Activated T-cell treated with anti-CD3 and anti-CD28 coated beads, Interleukin-2, amount 50 U/mL, for 72 hours (primary cell): ENCODE results near the gene MZB1. TPM values are rescaled to one million over a fixed set of nuclear protein-coding genes. Genes with fewer than 3 reads are reported as not detected.
A peak's percentile ranks its signal among the peaks of the same experiment; 100 is the strongest.

Experiments used
- ATAC-seq, 2 donors: fragments of 150-1000 bp; cut with Tn5 transposase; replicated peaks in 1 of 2; 2 replicates each; pipeline ENCODE4 v1.10.0; 2021; ENCODE audit warnings: moderate library complexity in 2 of 2, mild to moderate bottlenecking in 1 of 2
- DNase-seq, 2 donors: peaks; one replicate each; pipeline ENCODE4 v3.0.0; 2021 to 2022; ENCODE audit warnings: mixed read lengths in 1 of 2
- H3K27ac Mint-ChIP-seq: one replicate; pipeline ENCODE4 v1.8.0; 2022; ENCODE audit warnings: mild to moderate bottlenecking, moderate library complexity, mixed read lengths
- H3K27me3 Mint-ChIP-seq: one replicate; pipeline ENCODE4 v1.8.0; 2022; ENCODE audit warnings: low read depth, mixed read lengths
- H3K36me3 Mint-ChIP-seq, 2 donors: one replicate each; pipeline ENCODE4 v1.8.0; 2022; ENCODE audit warnings: mixed read lengths in 2 of 2, mild to moderate bottlenecking in 1 of 2; ENCODE audit not compliant: insufficient read depth in 2 of 2
- H3K4me1 Mint-ChIP-seq: one replicate; pipeline ENCODE4 v1.8.0; 2022; ENCODE audit warnings: low read depth, mixed read lengths
- H3K4me3 Mint-ChIP-seq, 2 donors: one replicate each; pipeline ENCODE4 v1.8.0; 2022; ENCODE audit warnings: mild to moderate bottlenecking in 2 of 2, mixed read lengths in 2 of 2, moderate library complexity in 2 of 2
- H3K9me3 Mint-ChIP-seq, 2 donors: one replicate each; pipeline ENCODE4 v1.8.0; 2022; ENCODE audit warnings: mixed read lengths in 2 of 2
- total RNA-seq, 2 donors: library from RNA; stranded (reverse); gene quantifications; one replicate each; pipeline ENCODE4 v1.2.3, GENCODE V29; 2022

The MZB1 gene
- total RNA-seq, 2 donors from 2014 or later = 19.7 to 27.3 TPM

DNA sequence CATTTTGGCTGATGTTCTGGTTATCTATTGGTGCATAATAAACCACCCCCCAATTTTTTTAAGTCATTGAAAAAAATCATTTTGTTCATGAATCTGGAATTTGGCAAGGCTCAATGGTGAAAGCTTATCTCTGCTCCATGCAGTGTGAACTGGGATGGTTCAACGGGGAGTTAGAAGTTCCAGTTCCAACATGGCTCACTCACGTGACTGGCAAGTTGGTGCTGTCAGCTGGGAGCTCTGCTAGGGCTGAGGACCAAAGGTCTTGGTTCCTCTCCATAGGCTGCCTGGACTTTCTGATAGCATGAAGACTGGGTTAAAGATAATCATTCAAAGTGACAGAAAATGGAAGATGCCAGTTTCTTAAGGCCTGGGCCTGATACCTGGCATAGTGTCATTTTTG is 17.2 kb upstream of the MZB1 start:
- ATAC-seq (no peak), DNase-seq (no peak)
- H3K27me3 Mint-ChIP-seq = no peaks in the 10 kb centered on the region
- no peaks in the 10 kb centered on the region for H3K9me3 Mint-ChIP-seq
- no peak overlapping the region for H3K27ac Mint-ChIP-seq
- no peak overlapping the region for H3K4me3 Mint-ChIP-seq
- H3K36me3 Mint-ChIP-seq = peaks cover 0 to 1% of the 10 kb centered on the region in 2 donors
- H3K4me1 Mint-ChIP-seq = peaks cover 37% of the 10 kb centered on the region

GRCh38 chr5:139404484-139404840 is 14.7 kb upstream of the MZB1 start:
- Mint-ChIP-seq H3K27me3 (no peaks in the 10 kb centered on the region), H3K4me3 (peak overlapping the region; percentile 83 to 89), H3K9me3 (no peaks in the 10 kb centered on the region), H3K36me3 (peaks cover 0 to 1% of the 10 kb centered on the region in 2 donors), H3K27ac (peak overlapping the region; percentile 97), H3K4me1 (peaks cover 44% of the 10 kb centered on the region)
- ATAC-seq (no peak), DNase-seq (no peak)

DNA sequence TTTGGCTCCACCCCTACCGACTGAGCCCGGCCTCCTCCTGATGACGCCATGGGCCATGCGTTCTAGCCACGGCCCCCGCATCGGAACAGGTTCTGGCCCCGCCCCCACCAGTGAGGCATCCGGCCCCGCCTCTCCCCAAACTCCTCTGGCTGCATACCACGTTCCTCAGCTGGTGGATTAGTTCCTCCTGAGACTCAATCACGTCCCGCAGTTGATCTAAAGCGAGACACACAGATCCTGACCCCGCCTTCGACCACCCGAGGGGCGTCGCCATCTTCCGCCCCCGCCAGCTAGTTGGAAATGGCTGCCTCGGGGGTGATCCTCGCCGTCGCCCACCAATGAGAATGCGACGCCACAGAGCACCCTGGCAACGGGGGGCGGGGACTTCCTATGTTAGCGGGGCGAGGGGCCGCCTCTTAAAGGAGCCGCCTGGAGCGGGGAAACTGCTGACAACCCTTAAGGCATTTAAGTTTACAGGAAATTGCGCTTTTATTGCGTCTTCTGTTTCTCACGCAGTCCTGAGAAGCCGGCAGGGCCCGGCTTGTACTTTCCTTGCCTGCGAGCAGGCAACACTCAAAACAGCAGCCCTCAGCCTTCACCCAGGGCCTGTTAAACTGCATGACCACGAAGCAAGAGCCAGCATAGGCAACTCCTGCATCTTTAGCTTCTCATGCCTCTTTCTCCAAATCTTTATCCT is 14.2 kb upstream of the MZB1 start, which contains the start of gene SPATA24:
SPATA24 (minus strand) TSS at position 303 of the 697 bp plus-strand sequence; CDS start at position 274, 29 bp downstream.
- H3K27me3 Mint-ChIP-seq = no peaks in the 10 kb centered on the region
- H3K4me1 Mint-ChIP-seq = peaks cover 50% of the 10 kb centered on the region
- H3K36me3 Mint-ChIP-seq = peaks cover 0 to 1% of the 10 kb centered on the region in 2 donors
- no peaks in the 10 kb centered on the region for H3K9me3 Mint-ChIP-seq
- peak within 1 kb of the TSS; percentile 83 to 89 for H3K4me3 Mint-ChIP-seq
- H3K27ac Mint-ChIP-seq = peak within 1 kb of the TSS; percentile 97
- DNase-seq (peak; percentile 99), ATAC-seq (peak; percentile 91 to 92)

- Mint-ChIP-seq H3K4me3 (peak overlapping the region; percentile 83 to 89), H3K4me1 (peaks cover 52% of the 10 kb centered on the region), H3K27ac (peak overlapping the region; percentile 97), H3K27me3 (no peaks in the 10 kb centered on the region), H3K36me3 (peaks cover 0 to 1% of the 10 kb centered on the region in 2 donors), H3K9me3 (no peaks in the 10 kb centered on the region)
- ATAC-seq (no peak), DNase-seq (no peak)
Measured at GRCh38 chr5:139403418-139403786, 13.7 kb upstream of the MZB1 start.

GRCh38 chr5:139402561-139403158 is 12.9 kb upstream of the MZB1 start:
- peaks cover 47% of the 10 kb centered on the region for H3K4me1 Mint-ChIP-seq
- peak overlapping the region; percentile 97 for H3K27ac Mint-ChIP-seq
- no peak for ATAC-seq
- no peaks in the 10 kb centered on the region for H3K27me3 Mint-ChIP-seq
- no peaks in the 10 kb centered on the region for H3K9me3 Mint-ChIP-seq
- no peaks in the 10 kb centered on the region for H3K36me3 Mint-ChIP-seq
- H3K4me3 Mint-ChIP-seq = peak overlapping the region; percentile 83 to 89
- no peak for DNase-seq

DNA sequence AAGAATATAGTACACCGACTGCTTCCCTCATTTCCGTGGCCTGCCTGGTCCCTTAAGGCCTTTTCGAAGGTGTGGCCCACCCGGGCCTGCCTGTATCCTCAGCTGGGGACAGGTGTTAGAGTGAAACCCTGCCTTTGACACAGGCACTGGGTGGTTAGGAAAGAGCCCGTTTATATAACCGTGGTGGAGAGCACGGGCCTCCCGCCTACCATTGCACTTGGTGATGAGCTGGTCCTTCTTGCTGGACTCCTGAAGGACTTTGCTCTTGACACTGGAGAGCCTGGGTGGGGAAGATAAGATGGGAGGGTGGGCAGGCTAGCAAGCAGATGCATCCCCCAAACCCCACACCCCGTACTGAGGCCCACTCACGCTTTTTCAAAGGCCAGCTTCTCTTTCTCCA is 11.8 kb upstream of the MZB1 start:
- H3K27me3 Mint-ChIP-seq = no peaks in the 10 kb centered on the region
- H3K36me3 Mint-ChIP-seq = peaks cover 0 to 4% of the 10 kb centered on the region in 2 donors
- peaks cover 51% of the 10 kb centered on the region for H3K4me1 Mint-ChIP-seq

GRCh38 chr5:139399501-139400121 is 9.9 kb upstream of the MZB1 start:
- Mint-ChIP-seq H3K9me3 (no peaks in the 10 kb centered on the region), H3K27me3 (no peaks in the 10 kb centered on the region), H3K27ac (peak overlapping the region; percentile 10), H3K4me3 (peak overlapping the region; percentile 15 to 43), H3K4me1 (peaks cover 62% of the 10 kb centered on the region), H3K36me3 (peaks cover 0 to 6% of the 10 kb centered on the region in 2 donors)
- ATAC-seq (no peak), DNase-seq (peak in 1 of 2 donors; percentile 39)

More for the DNA sequence above, 11.8 kb upstream of the MZB1 start:
- Mint-ChIP-seq H3K27ac (no peak overlapping the region), H3K9me3 (no peaks in the 10 kb centered on the region), H3K4me3 (no peak overlapping the region)
- no peak for DNase-seq
- ATAC-seq = no peak

DNA sequence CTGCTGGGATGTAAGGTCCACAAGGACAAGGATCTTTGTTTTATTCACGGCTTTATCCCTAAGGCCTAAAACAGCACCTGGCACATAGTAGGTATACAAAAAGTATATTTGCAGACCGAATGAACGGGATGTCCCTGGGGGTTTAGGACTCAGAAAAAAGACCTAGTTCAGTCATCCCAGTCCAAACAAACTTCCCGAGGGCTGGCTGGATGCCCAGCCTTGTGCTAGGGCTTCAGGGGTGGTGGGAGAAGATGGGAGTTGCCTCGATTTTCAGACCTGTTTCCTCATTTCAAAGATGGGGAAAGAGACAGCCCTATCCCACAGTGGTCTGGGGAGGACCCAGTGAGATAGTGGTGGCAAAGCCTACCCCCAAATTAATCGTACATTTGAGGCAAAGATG is 8.2 kb upstream of the MZB1 start:
- peaks cover 56% of the 10 kb centered on the region for H3K4me1 Mint-ChIP-seq
- H3K27me3 Mint-ChIP-seq = no peaks in the 10 kb centered on the region
- ATAC-seq (no peak), DNase-seq (no peak)
- H3K4me3 Mint-ChIP-seq = no peak overlapping the region
- peak overlapping the region; percentile 16 for H3K27ac Mint-ChIP-seq
- peaks cover 3 to 6% of the 10 kb centered on the region in 2 donors for H3K36me3 Mint-ChIP-seq
- no peaks in the 10 kb centered on the region for H3K9me3 Mint-ChIP-seq

DNA sequence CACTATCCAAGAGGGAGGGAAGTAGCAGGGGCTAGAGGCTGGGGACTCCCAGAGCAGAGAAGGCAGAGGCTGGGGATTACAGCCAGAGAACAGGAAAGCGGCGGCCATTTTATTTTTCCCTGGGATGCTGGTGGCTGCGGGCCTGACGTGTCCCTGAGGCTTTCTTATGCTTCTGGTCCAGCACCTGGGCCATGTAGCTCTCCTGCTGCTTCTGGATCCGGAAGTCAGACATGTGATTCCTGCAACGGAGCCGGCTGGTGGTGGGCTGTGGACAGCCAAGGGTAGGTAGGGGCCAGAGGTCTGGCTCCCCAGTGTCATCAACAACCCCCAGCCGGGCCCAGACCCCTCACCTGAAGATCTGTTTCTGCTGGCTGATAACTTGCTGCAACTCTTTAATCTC is 7.0 kb upstream of the MZB1 start:
- Mint-ChIP-seq H3K27me3 (no peaks in the 10 kb centered on the region), H3K4me1 (peaks cover 53% of the 10 kb centered on the region), H3K36me3 (peaks cover 5 to 6% of the 10 kb centered on the region in 2 donors), H3K27ac (no peak overlapping the region), H3K9me3 (no peaks in the 10 kb centered on the region), H3K4me3 (peak overlapping the region in 1 of 2 donors; percentile 75)
- ATAC-seq (no peak), DNase-seq (no peak)

DNA sequence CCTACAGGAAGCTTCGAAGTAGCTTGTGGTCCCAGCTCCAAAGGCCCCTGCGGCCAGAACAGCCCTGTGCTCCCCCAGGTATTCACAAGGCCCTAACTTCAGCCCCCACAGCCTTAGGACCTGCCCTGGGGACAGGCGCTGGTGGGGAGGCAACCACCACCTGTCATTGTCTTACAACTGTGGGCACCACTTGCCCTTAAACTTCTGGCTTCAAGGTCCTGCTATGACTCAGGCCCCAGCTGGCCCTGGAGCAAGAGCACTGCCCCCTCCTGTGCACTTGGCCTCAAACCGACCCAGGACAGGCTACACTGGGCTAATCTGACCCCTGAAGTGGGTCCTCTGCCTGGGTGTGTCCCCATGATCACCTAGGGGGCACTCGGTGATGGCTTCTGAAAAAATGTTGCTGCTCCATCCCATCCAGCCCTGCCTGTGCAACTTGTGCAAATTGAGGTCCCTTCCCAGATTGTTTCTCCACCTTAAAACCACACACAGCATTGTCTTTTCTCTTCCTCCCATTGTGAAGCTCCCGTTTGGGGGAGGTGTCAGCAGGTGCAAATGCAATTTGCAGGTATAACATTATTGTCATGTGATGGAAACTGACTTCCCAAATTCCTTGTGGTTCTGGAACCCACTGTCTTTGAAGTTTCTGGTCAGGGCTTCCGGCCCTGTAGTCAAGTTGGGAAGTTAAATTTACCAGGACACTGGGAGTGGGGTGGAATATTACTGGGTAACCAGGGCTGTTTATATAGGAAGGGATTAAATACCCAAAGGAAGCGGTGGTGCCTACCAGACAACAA is 6.3 kb upstream of the MZB1 start:
- Mint-ChIP-seq H3K27me3 (no peaks in the 10 kb centered on the region), H3K9me3 (no peaks in the 10 kb centered on the region), H3K27ac (no peak overlapping the region), H3K36me3 (peaks cover 5 to 8% of the 10 kb centered on the region in 2 donors), H3K4me1 (peaks cover 60% of the 10 kb centered on the region), H3K4me3 (peak overlapping the region; percentile 75 to 78)
- DNase-seq (no peak), ATAC-seq (no peak)

GRCh38 chr5:139394654-139395566 is 5.2 kb upstream of the MZB1 start, which contains the start of gene PROB1:
Gene PROB1 (minus strand): TSS chr5:139395104. CDS start chr5:139395081, 23 bp downstream.
- no peaks in the 10 kb centered on the region for H3K9me3 Mint-ChIP-seq
- ATAC-seq (no peak), DNase-seq (no peak)
- no peaks in the 10 kb centered on the region for H3K27me3 Mint-ChIP-seq
- peak within 1 kb of the TSS; percentile 97 to 98 for H3K4me3 Mint-ChIP-seq
- peaks cover 68% of the 10 kb centered on the region for H3K4me1 Mint-ChIP-seq
- peaks cover 5 to 8% of the 10 kb centered on the region in 2 donors for H3K36me3 Mint-ChIP-seq
- H3K27ac Mint-ChIP-seq = no peak within 1 kb of the TSS

DNA sequence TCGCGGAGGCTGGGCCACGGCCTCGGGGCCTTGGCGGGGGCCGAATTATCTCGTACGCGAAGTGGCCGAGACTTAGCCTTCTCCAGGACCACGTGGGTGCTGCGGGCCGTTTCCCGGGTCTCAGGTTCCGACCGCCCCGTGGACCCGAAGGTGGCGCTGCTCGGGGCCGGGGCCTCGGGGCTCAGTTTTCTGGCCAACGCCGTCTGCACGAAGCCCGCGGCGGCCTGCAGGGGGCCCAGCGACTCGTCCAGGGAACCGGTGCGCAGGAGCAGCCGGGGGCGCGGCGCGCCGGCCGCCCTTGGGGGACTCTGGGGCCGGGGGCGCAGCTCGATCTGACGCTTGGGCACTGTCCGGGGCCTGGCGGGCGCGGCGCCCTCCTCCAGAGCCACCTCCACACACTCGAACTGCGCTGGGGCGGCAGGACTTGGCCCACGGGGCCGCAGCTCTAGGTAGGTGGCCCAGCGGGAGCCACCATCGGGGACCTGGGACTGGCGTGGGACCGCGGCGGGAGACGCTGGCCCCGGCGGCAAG is 4.5 kb upstream of the MZB1 start:
- H3K27ac Mint-ChIP-seq = no peak overlapping the region

More for the DNA sequence above, 4.5 kb upstream of the MZB1 start:
- DNase-seq = peak; percentile 79 to 84
- Mint-ChIP-seq H3K9me3 (no peaks in the 10 kb centered on the region), H3K4me3 (peak overlapping the region; percentile 97 to 98), H3K27me3 (no peaks in the 10 kb centered on the region), H3K4me1 (peaks cover 68% of the 10 kb centered on the region), H3K36me3 (peaks cover 5 to 8% of the 10 kb centered on the region in 2 donors)
- peak; percentile 5 to 14 for ATAC-seq
